ENCODE measurements around the gene NCKAP5. TPM values are rescaled to one million over a fixed set of nuclear protein-coding genes. Genes with fewer than 3 reads are reported as not detected.

NCKAP5 gene
- total and polyA plus RNA-seq, 4 donors, result 0.57 to 2.8 (median 2.4) TPM

DNA sequence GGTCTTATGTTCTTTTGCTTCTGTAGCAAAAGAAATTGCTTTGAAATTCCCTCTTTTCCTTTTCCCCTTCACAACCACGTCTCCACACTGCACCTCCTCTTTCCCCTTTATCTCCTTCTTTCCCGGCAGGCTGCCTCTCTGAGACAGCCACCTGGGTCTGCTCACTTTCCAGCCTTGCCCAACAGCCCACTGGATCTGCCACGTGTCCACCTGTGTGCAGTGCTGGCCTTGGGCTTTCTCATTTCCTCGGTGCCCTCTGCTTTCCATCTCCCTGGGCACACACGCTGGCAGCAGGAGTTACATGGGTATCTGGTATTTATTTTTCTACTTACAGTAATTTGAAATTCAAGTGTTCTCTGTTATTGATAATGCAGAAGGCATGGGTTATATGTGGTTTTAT is 684.8 kb downstream of the NCKAP5 start:
- Histone ChIP-seq H3K4me1 (ENCODE audit: control insufficient read depth in 4 of 4, insufficient read depth in 4 of 4, low read length in 3 of 4) (no peaks in the 10 kb centered on the region), H3K9ac (ENCODE audit: low read depth in 1 of 2, low read length in 2 of 2) (no peak overlapping the region), H3K4me3 (ENCODE audit: low read depth in 1 of 3, low read length in 3 of 3) (no peak overlapping the region), H3K27ac (ENCODE audit: low read depth in 1 of 2, low read length in 2 of 2) (no peak overlapping the region), H3K27me3 (ENCODE audit: control insufficient read depth in 4 of 4, insufficient read depth in 4 of 4, low read length in 3 of 4) (no peaks in the 10 kb centered on the region), H3K9me3 (ENCODE audit: control insufficient read depth in 4 of 4, low read length in 3 of 4) (no peaks in the 10 kb centered on the region), H3K36me3 (ENCODE audit: control insufficient read depth in 4 of 4, insufficient read depth in 3 of 4, low read depth in 1 of 4, low read length in 3 of 4) (no peaks in the 10 kb centered on the region)
- no peak for TF ChIP-seq NR2F2 (IDR thresholded peaks at IDR 0.05)
- no peak for DNase-seq (ENCODE audit: low spot score)
- WGBS, result 88% methylated on average over 5 of the region's 5 CpGs

DNA sequence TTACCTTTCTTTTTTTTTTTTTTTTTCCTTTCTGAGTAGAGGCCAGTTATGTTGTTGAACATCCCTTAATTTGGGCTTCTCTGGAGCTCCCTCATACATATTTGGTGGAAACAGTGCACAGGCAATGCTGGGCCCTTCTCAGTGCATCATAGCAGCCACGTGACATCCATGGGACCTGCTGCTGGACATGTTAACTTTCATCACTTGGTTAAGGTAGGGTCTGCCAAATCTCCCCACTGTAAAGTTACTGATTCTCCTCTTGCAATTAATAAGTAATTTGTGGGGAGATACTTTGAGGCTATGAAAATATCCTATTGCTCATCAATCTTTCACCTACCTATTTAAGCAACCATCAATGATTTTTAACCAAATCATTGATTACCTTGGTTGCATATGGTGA is 686.7 kb downstream of the NCKAP5 start:
- peaks cover 0 to 3% (median 0%) of the 10 kb centered on the region in 4 donors for H3K36me3 ChIP-seq (ENCODE audit: control insufficient read depth in 4 of 4, insufficient read depth in 3 of 4, low read depth in 1 of 4, low read length in 3 of 4)
- WGBS, result 93% methylated on average over 1 of the region's 1 CpG

GRCh38 chr2:132877923-132878322 is 690.3 kb downstream of the NCKAP5 start:
- H3K4me1 ChIP-seq (ENCODE audit: control insufficient read depth in 4 of 4, insufficient read depth in 4 of 4, low read length in 3 of 4), result no peaks in the 10 kb centered on the region
- no peak for DNase-seq (ENCODE audit: low spot score)
- H3K27me3 ChIP-seq (ENCODE audit: control insufficient read depth in 4 of 4, insufficient read depth in 4 of 4, low read length in 3 of 4), result no peaks in the 10 kb centered on the region
- 96% methylated on average over 9 of the region's 9 CpGs for WGBS
- H3K27ac ChIP-seq (ENCODE audit: low read depth in 1 of 2, low read length in 2 of 2), result no peak overlapping the region
- H3K9me3 ChIP-seq (ENCODE audit: control insufficient read depth in 4 of 4, low read length in 3 of 4), result no peaks in the 10 kb centered on the region
- H3K9ac ChIP-seq (ENCODE audit: low read depth in 1 of 2, low read length in 2 of 2), result no peak overlapping the region
- no peak overlapping the region for H3K4me3 ChIP-seq (ENCODE audit: low read depth in 1 of 3, low read length in 3 of 3)
- peaks cover 0 to 3% (median 0%) of the 10 kb centered on the region in 4 donors for H3K36me3 ChIP-seq (ENCODE audit: control insufficient read depth in 4 of 4, insufficient read depth in 3 of 4, low read depth in 1 of 4, low read length in 3 of 4)
- TF ChIP-seq, protein P1, sequence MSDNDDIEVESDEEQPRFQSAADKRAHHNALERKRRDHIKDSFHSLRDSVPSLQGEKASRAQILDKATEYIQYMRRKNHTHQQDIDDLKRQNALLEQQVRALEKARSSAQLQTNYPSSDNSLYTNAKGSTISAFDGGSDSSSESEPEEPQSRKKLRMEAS (IDR thresholded peaks at IDR 0.05), result no peak
- no peak for TF ChIP-seq JUND (IDR thresholded peaks at IDR 0.05)
- no peak for TF ChIP-seq REST (IDR thresholded peaks at IDR 0.05)
- TF ChIP-seq NR2F2 (IDR thresholded peaks at IDR 0.05), result no peak
- TF ChIP-seq SP1 (IDR thresholded peaks at IDR 0.05), result no peak
- no peak for TF ChIP-seq FOXA1 (IDR thresholded peaks at IDR 0.05)
- no peak for TF ChIP-seq FOXA2 (IDR thresholded peaks at IDR 0.05)
- TF ChIP-seq, protein P2, sequence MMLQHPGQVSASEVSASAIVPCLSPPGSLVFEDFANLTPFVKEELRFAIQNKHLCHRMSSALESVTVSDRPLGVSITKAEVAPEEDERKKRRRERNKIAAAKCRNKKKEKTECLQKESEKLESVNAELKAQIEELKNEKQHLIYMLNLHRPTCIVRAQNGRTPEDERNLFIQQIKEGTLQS (IDR thresholded peaks at IDR 0.05), result no peak
- TF ChIP-seq RAD21 (IDR thresholded peaks at IDR 0.05), result no peak
- TF ChIP-seq GABPA (IDR thresholded peaks at IDR 0.05 in 1 of 2, conservative IDR thresholded peaks at IDR 0.05 in 1 of 2), result no peak
- no peak for TF ChIP-seq YY1 (IDR thresholded peaks at IDR 0.05)
- TF ChIP-seq, protein P3, sequence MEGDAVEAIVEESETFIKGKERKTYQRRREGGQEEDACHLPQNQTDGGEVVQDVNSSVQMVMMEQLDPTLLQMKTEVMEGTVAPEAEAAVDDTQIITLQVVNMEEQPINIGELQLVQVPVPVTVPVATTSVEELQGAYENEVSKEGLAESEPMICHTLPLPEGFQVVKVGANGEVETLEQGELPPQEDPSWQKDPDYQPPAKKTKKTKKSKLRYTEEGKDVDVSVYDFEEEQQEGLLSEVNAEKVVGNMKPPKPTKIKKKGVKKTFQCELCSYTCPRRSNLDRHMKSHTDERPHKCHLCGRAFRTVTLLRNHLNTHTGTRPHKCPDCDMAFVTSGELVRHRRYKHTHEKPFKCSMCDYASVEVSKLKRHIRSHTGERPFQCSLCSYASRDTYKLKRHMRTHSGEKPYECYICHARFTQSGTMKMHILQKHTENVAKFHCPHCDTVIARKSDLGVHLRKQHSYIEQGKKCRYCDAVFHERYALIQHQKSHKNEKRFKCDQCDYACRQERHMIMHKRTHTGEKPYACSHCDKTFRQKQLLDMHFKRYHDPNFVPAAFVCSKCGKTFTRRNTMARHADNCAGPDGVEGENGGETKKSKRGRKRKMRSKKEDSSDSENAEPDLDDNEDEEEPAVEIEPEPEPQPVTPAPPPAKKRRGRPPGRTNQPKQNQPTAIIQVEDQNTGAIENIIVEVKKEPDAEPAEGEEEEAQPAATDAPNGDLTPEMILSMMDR (IDR thresholded peaks at IDR 0.05; ENCODE audit: low read depth, low read length, missing input control), result no peak
- no peak for TF ChIP-seq RXRA (IDR thresholded peaks at IDR 0.05)
- TF ChIP-seq EGR1 (IDR thresholded peaks at IDR 0.05; ENCODE audit: low read depth in 2 of 2), result no peak
- TF ChIP-seq HNF4G (IDR thresholded peaks at IDR 0.05), result no peak

More for the DNA sequence above, 686.7 kb downstream of the NCKAP5 start:
- H3K27ac ChIP-seq (ENCODE audit: low read depth in 1 of 2, low read length in 2 of 2), result no peak overlapping the region
- H3K4me3 ChIP-seq (ENCODE audit: low read depth in 1 of 3, low read length in 3 of 3), result no peak overlapping the region
- no peaks in the 10 kb centered on the region for H3K27me3 ChIP-seq (ENCODE audit: control insufficient read depth in 4 of 4, insufficient read depth in 4 of 4, low read length in 3 of 4)
- H3K9ac ChIP-seq (ENCODE audit: low read depth in 1 of 2, low read length in 2 of 2), result no peak overlapping the region
- DNase-seq (ENCODE audit: low spot score), result no peak
- TF ChIP-seq EGR1 (IDR thresholded peaks at IDR 0.05; ENCODE audit: low read depth in 2 of 2), result no peak
- TF ChIP-seq, protein P3 (IDR thresholded peaks at IDR 0.05; ENCODE audit: low read depth, low read length, missing input control), result no peak
- TF ChIP-seq HNF4A (conservative IDR thresholded peaks at IDR 0.05), result no peak
- TF ChIP-seq, protein P4, sequence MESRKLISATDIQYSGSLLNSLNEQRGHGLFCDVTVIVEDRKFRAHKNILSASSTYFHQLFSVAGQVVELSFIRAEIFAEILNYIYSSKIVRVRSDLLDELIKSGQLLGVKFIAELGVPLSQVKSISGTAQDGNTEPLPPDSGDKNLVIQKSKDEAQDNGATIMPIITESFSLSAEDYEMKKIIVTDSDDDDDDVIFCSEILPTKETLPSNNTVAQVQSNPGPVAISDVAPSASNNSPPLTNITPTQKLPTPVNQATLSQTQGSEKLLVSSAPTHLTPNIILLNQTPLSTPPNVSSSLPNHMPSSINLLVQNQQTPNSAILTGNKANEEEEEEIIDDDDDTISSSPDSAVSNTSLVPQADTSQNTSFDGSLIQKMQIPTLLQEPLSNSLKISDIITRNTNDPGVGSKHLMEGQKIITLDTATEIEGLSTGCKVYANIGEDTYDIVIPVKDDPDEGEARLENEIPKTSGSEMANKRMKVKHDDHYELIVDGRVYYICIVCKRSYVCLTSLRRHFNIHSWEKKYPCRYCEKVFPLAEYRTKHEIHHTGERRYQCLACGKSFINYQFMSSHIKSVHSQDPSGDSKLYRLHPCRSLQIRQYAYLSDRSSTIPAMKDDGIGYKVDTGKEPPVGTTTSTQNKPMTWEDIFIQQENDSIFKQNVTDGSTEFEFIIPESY (IDR thresholded peaks at IDR 0.05), result no peak
- no peaks in the 10 kb centered on the region for H3K9me3 ChIP-seq (ENCODE audit: control insufficient read depth in 4 of 4, low read length in 3 of 4)
- H3K4me1 ChIP-seq (ENCODE audit: control insufficient read depth in 4 of 4, insufficient read depth in 4 of 4, low read length in 3 of 4), result no peaks in the 10 kb centered on the region
